Astrocyte (in vitro differentiated cells and primary cell): Measurements from ENCODE around the gene RIPOR2. TPM values are rescaled to one million over a fixed set of nuclear protein-coding genes. Genes with fewer than 3 reads are reported as not detected.

Experiments
- DNase-seq: peaks from one replicate; pipeline ENCODE4 v3.0.0-alpha.2; 2010; ENCODE audit warnings: low read depth
- FAIRE-seq: peaks from 2 replicates; lab custom pipeline; 2011; peaks lifted over from hg19 to GRCh38; lab: Jason Lieb, UNC
- H2AFZ ChIP-seq: 2 replicates; pipeline ENCODE4 v1.6.0; 2012; ENCODE audit warnings: low read depth, low read length, inconsistent platforms
- H3K27ac ChIP-seq: 2 replicates; pipeline ENCODE4 v1.5.1; 2011; ENCODE audit warnings: low read depth, low read length, inconsistent platforms
- H3K27me3 ChIP-seq: 2 replicates; pipeline ENCODE4 v1.6.0; 2011; ENCODE audit warnings: low read length, inconsistent platforms; ENCODE audit not compliant: insufficient read depth
- H3K36me3 ChIP-seq: 2 replicates; pipeline ENCODE4 v1.5.1; 2011; ENCODE audit warnings: low read length, inconsistent platforms; ENCODE audit not compliant: insufficient read depth
- H3K4me1 ChIP-seq: 2 replicates; pipeline ENCODE4 v1.5.1; 2011; ENCODE audit warnings: low read length, inconsistent platforms; ENCODE audit not compliant: insufficient read depth
- H3K4me2 ChIP-seq: 2 replicates; pipeline ENCODE4 v1.6.0; 2012; ENCODE audit warnings: low read length, inconsistent platforms
- H3K4me3 ChIP-seq: 2 replicates; pipeline ENCODE4 v1.5.1; 2011; ENCODE audit warnings: low read depth, mild to moderate bottlenecking, low read length, inconsistent platforms; ENCODE audit not compliant: insufficient read depth
- H3K79me2 ChIP-seq: 2 replicates; pipeline ENCODE4 v1.6.0; 2012; ENCODE audit warnings: mild to moderate bottlenecking, low read length, inconsistent platforms; ENCODE audit not compliant: insufficient read depth
- H3K9ac ChIP-seq: 2 replicates; pipeline ENCODE4 v1.6.0; 2012; ENCODE audit warnings: mild to moderate bottlenecking, low read length, inconsistent platforms
- H3K9me3 ChIP-seq: 2 replicates; pipeline ENCODE4 v1.5.1; 2012; ENCODE audit warnings: low read depth, mild to moderate bottlenecking, low read length, inconsistent platforms; ENCODE audit not compliant: insufficient read depth
- H4K20me1 ChIP-seq: 2 replicates; pipeline ENCODE4 v1.6.0; 2012; ENCODE audit warnings: low read length, inconsistent platforms; ENCODE audit not compliant: insufficient read depth
- H3K27ac Mint-ChIP-seq: one replicate; pipeline ENCODE4 v1.8.0; 2021; ENCODE audit warnings: mild to moderate bottlenecking, mixed read lengths; ENCODE audit not compliant: unreplicated experiment
- H3K27me3 Mint-ChIP-seq: one replicate; pipeline ENCODE4 v1.8.0; 2021; ENCODE audit warnings: low read depth, mixed read lengths; ENCODE audit not compliant: unreplicated experiment
- H3K36me3 Mint-ChIP-seq: one replicate; pipeline ENCODE4 v1.8.0; 2021; ENCODE audit warnings: low read depth, mixed read lengths; ENCODE audit not compliant: unreplicated experiment
- H3K4me1 Mint-ChIP-seq: one replicate; pipeline ENCODE4 v1.8.0; 2021; ENCODE audit warnings: low read depth, mixed read lengths; ENCODE audit not compliant: unreplicated experiment
- H3K4me3 Mint-ChIP-seq: one replicate; pipeline ENCODE4 v1.8.0; 2021; ENCODE audit warnings: mild to moderate bottlenecking, moderate library complexity, mixed read lengths; ENCODE audit not compliant: unreplicated experiment
- H3K9me3 Mint-ChIP-seq: one replicate; pipeline ENCODE4 v1.8.0; 2021; ENCODE audit warnings: mild to moderate bottlenecking, mixed read lengths; ENCODE audit not compliant: unreplicated experiment
- CTCF ChIP-seq: IDR thresholded peaks from 2 replicates; pipeline ENCODE4 v1.5.1; 2011; ENCODE audit warnings: low read depth, mild to moderate bottlenecking, inconsistent platforms, low read length, moderate library complexity; ENCODE audit not compliant: insufficient read depth
- EZH2 ChIP-seq: IDR thresholded peaks from 2 replicates; pipeline ENCODE4 v1.6.1; 2012; ENCODE audit warnings: mild to moderate bottlenecking, low read length, inconsistent platforms; ENCODE audit not compliant: insufficient read depth
- total RNA-seq: library from RNA; stranded (reverse); gene quantifications from 2 replicates; pipeline ENCODE4 v1.2.1, GENCODE V29; 2021

RIPOR2 gene
- total RNA-seq, 1 donor from 2014 or later, result 0.95 TPM

- Mint-ChIP-seq H3K27ac (no peak overlapping the region), H3K4me3 (no peak overlapping the region), H3K4me1 (peaks cover 3% of the 10 kb centered on the region), H3K9me3 (peaks cover 5% of the 10 kb centered on the region), H3K36me3 (no peaks in the 10 kb centered on the region), H3K27me3 (peaks cover 18% of the 10 kb centered on the region)
- Histone ChIP-seq H3K36me3 (no peaks in the 10 kb centered on the region), H3K9ac (no peak overlapping the region), H3K9me3 (no peaks in the 10 kb centered on the region), H3K4me3 (no peak overlapping the region), H3K4me1 (peaks cover 12% of the 10 kb centered on the region), H3K27ac (no peak overlapping the region), H3K4me2 (no peak overlapping the region), H2AFZ (no peak overlapping the region), H3K79me2 (no peaks in the 10 kb centered on the region), H3K27me3 (no peaks in the 10 kb centered on the region), H4K20me1 (no peaks in the 10 kb centered on the region)
- no peak for FAIRE-seq
- no peak for DNase-seq
- no peak for TF ChIP-seq CTCF
- no peak for TF ChIP-seq EZH2
Measured at GRCh38 chr6:24905483-24905882, 30.3 kb downstream of the RIPOR2 start.

- FAIRE-seq, result no peak
- no peak for DNase-seq
- no peak overlapping the region for H3K9ac ChIP-seq
Measured at GRCh38 chr6:24903681-24904080, 32.1 kb downstream of the RIPOR2 start.

More at GRCh38 chr6:24903681-24904080, 32.1 kb downstream of the RIPOR2 start:
- Histone ChIP-seq H2AFZ (no peak overlapping the region), H3K4me3 (no peak overlapping the region), H3K4me2 (no peak overlapping the region), H3K4me1 (peaks cover 8% of the 10 kb centered on the region), H3K27me3 (no peaks in the 10 kb centered on the region), H3K9me3 (no peaks in the 10 kb centered on the region), H3K27ac (no peak overlapping the region), H4K20me1 (no peaks in the 10 kb centered on the region), H3K79me2 (no peaks in the 10 kb centered on the region), H3K36me3 (no peaks in the 10 kb centered on the region)
- H3K4me1 Mint-ChIP-seq, result peaks cover 3% of the 10 kb centered on the region
- peaks cover 3% of the 10 kb centered on the region for H3K27me3 Mint-ChIP-seq
- H3K36me3 Mint-ChIP-seq, result no peaks in the 10 kb centered on the region
- H3K9me3 Mint-ChIP-seq, result peaks cover 3% of the 10 kb centered on the region
- TF ChIP-seq EZH2 (no peak), CTCF (no peak)
- H3K4me3 Mint-ChIP-seq, result no peak overlapping the region
- no peak overlapping the region for H3K27ac Mint-ChIP-seq
